Inflammatory macrophage treated with lipopolysaccharide for 1 hour (primary cell): ENCODE data around the gene NOC2L.
"Not testable (repeated sequence)": the region's sequence is repeated elsewhere in the genome, so short reads cannot be mapped to it uniquely, and the experiment has no call there.

Experiments
- DNase-seq, 2 donors: peaks; one replicate each; pipeline ENCODE4 v3.0.0-alpha.2; 2020 to 2022

NOC2L gene

GRCh38 chr1:960363-961131 lies 1.5 kb upstream of the NOC2L start, which contains the start of gene KLHL17:
TSS of gene KLHL17 (plus strand) at chr1:960584. CDS start at chr1:960694, 110 bp downstream.
- DNase-seq, result peak; percentile 51 to 81

DNA sequence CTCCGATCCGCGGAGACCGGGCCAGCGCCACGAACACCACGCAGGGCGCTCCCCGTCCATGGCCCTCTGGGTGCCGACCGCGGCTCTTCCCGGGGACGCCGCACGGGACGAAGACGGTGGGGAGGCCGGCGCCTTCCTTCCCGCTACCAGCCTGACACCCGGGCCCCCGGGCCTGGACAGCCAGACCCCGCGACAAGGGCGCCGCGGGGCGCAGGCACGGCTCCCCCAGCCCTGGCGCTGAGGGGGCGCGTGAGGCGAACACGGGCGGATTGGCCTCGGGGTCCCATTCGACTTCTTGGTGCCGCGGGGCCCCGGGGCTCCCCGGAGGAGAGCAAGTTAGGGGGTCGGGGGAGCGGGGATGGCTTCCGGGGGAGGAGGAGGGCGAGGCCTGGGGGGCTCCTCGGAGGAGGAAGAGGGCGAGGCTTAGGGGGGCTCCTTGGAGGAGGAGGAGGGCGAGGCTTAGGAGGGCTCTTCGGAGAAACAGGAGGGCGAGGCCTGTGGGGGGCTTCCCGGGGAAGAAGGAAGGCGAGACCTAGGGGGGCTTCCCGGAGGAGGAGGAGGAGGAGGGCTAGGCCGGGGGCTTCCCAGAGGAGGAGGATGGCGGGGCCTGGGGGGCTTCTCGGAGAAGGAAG lies 791 bp upstream of the NOC2L start:
- no peak for DNase-seq

DNA sequence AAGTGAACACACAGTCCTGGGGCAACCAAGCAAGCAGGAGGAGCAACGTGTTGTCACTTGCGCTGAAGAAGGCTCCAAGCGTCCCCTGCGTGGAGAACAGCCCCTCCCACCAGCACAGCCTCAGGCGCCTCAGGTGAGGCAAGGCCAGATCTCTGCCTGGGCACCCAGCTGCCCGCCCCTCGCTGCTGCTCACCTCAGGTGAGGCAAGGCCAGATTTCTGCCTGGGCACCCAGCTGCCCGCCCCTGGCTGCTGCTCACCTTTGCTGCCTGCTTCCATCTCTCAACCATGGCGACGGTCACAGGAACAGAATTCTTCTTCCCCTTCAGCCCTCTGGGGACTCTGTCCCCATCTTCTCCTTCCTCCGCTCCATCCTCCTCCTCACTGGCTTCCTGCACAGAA lies 2.4 kb downstream of the NOC2L start:
- no peak for DNase-seq

GRCh38 chr1:955474-955873 lies 3.6 kb downstream of the NOC2L start:
- DNase-seq, result peak in 1 of 2 donors; percentile 10

GRCh38 chr1:954927-955326 lies 4.1 kb downstream of the NOC2L start:
- DNase-seq, result no peak

- DNase-seq, result no peak
These were observed 5.3 kb downstream of the NOC2L start for GRCh38 chr1:953524-954320.

DNA sequence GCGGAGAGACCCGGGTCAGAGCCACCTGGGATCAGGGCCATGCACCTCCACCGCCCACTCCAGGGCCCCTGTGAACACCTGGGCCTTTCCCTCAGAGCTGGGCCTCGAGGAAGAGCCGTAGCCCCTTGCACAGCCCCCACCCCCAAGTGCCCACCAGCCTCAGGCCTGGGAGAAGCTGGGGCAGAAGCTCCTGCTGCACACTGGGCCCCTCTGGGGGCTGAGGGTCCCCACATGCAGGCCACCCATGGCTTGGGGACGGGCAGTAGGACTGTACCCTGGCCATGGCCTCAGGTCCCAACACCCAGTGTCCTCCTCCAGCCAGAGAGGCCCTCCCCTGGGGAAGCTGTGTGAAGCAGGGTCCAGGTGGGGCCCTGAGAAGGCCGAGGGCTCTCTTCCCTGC lies 6.5 kb downstream of the NOC2L start:
- no peak for DNase-seq

- no peak for DNase-seq
These were observed 6.9 kb downstream of the NOC2L start for GRCh38 chr1:952201-952600.

GRCh38 chr1:951364-951763 lies 7.7 kb downstream of the NOC2L start:
- no peak for DNase-seq

GRCh38 chr1:950881-951280 lies 8.2 kb downstream of the NOC2L start:
- DNase-seq, result no peak

DNA sequence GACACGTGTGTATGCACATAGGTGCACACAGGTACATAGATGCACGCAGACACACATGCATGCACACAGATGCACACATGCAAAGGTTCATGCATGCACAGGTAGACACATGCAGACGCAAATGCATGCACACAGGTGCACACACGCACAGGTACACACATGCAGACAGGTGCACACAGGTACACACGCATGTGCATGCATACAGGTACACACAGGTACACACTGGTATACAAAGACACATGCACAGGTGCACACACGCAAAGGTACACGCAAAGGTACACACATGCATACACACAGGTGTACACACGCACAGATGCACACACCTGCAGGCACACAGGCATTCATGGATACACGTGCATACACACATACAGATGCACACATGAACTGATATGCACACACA lies 8.8 kb downstream of the NOC2L start:
- DNase-seq, result no peak

- DNase-seq, result no peak
These were observed 11.1 kb downstream of the NOC2L start for GRCh38 chr1:947958-948357.

DNA sequence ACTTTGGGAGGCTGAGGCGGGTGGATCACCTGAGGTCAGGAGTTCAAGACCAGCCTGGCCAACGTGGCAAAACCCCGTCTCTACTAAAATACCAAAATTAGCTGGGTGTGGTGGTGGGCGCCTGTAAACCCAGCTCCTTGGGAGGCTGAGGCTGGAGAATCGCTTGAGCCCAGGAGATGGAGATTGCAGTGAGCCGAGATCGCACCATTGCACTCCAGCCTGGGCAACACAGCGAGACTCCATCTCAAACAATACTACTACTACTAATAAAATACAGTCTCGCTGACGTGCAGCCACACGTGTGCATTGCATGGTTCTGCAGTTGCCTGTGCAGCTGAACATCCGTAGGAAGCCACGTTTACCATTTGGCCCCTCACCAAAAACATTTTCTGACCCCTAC lies 12.2 kb downstream of the NOC2L start:
- DNase-seq, result not testable (repeated sequence)

DNA sequence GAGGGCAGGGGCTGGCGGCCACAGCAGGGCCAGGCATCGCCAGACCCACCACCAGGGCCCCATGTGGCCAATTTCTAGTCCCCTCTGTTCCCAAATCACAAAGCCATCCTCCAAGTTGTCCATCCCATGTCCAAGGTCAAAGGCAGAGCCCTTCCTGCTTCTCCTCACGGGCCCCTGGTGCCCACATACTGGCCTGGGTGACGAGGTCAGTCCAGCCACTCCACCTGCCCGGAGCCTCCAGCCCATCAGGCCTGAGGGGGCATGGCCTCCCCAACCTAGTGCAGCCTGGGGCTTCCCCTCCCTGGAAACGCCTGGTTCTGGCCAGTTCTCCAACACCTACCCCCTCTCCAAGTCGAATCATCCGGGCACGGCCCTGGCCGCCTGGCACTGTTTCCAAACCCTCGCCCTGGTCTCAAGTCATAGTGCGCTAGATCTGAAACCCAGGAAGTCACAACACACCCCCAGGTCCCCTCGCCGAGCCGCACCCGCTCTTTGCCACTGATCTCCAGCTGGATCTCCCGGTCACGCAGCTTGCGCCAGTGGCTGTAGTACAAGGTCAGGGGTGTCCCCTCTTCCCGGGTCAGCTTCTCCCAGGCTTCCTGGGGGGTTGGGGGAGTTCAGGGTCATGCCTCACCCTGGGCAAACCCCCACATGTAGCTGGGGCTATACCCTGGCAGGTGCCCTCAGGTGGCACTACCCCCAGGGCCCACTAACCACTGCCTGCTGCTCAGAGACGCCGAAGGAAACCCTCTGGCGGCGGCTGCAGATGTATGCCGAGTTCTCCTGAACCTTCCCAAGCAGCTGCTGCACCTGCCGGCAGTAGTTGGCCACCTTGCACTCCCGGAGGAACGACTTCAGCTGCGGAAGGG lies 13.1 kb downstream of the NOC2L start:
- no peak for DNase-seq

- no peak for DNase-seq
These were observed 14.4 kb downstream of the NOC2L start for GRCh38 chr1:944341-945325.

- no peak for DNase-seq
These were observed 15.3 kb downstream of the NOC2L start for GRCh38 chr1:943545-944340.

DNA sequence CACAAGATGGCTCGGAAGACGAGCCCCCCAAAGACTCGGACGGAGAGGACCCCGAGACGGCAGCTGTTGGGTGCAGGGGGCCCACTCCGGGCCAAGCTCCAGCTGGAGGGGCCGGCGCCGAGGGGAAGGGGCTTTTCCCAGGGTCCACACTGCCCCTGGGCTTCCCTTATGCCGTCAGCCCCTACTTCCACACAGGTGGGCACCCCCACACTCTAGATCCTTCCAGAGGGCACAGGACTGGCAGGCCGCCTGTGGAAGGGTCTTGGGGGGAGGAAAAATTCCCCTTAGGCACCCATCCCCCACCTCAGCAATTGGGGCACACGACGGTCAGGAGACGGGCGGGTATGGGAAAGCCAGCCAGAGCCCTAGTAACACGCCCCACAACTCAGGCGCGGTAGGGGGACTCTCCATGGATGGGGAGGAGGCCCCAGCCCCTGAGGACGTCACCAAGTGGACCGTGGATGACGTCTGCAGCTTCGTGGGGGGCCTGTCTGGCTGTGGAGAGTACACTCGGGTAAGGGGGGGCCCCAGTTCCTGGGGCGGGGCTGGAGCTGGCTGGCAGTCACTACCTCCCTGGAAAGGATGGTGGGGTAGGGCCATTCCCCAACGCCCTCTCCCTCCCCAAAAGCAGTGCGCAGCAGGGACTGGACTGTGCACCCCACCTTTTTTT lies 16.1 kb downstream of the NOC2L start:
- no peak for DNase-seq

- no peak for DNase-seq
These were observed 16.6 kb downstream of the NOC2L start for GRCh38 chr1:942411-942821.

- DNase-seq, result peak in 1 of 2 donors; percentile 25
These were observed 17.3 kb downstream of the NOC2L start for GRCh38 chr1:941588-942383.
